Sigmoid colon (tissue), 7 donors: ENCODE results near the gene SWT1. TPM values are rescaled to one million over a fixed set of nuclear protein-coding genes. Genes with fewer than 3 reads are reported as not detected.

Experiments
- DNase-seq: peaks from one replicate; pipeline ENCODE4 v3.0.0-alpha.2; 2019
- H3K27ac ChIP-seq, 4 donors: fragments of 200-600 bp; sonication (generic); one replicate each; pipeline ENCODE4 v1.5.1; 2016 to 2019; ENCODE audit warnings: mild to moderate bottlenecking in 1 of 4
- H3K27me3 ChIP-seq, 3 donors: fragments of 200-600 bp; sonication (generic); one replicate each; pipeline ENCODE4 v1.5.1; 2019; ENCODE audit warnings: mild to moderate bottlenecking in 1 of 3
- H3K36me3 ChIP-seq, 4 donors: fragments of 200-600 bp; sonication (generic); one replicate each; pipeline ENCODE4 v1.5.1; 2016 to 2019
- H3K4me1 ChIP-seq, 4 donors: fragments of 200-600 bp; sonication (generic); one replicate each; pipeline ENCODE4 v1.5.1; 2017 to 2019
- H3K4me3 ChIP-seq, 4 donors: fragments of 200-600 bp; sonication (generic); one replicate each; pipeline ENCODE4 v1.5.1; 2017 to 2019; ENCODE audit warnings: mild to moderate bottlenecking in 2 of 4, moderate library complexity in 1 of 4
- H3K9me3 ChIP-seq, 4 donors: fragments of 200-600 bp in 3 of 4; sonication (generic) in 3 of 4; one replicate each; pipeline versions ENCODE4 v1.5.1 to v1.6.1; 2013 to 2019
- CTCF ChIP-seq, 4 experiments: fragments of 450-650 bp in 3 of 4; fragments of 200-600 bp in 1 of 4; IDR thresholded peaks; one replicate each; pipeline ENCODE4 v1.5.1; 2016 to 2019; ENCODE audit warnings: antibody characterized with exemption in 4 of 4, mild to moderate bottlenecking in 3 of 4, moderate library complexity in 2 of 4
- EP300 ChIP-seq, 4 donors: sonication (generic); formaldehyde crosslinking; IDR thresholded peaks; one replicate each; pipeline ENCODE4 v1.6.1; 2017; ENCODE audit warnings: antibody characterized with exemption in 4 of 4
- POLR2A ChIP-seq, 2 donors: fragments of 450-650 bp; IDR thresholded peaks; one replicate each; pipeline ENCODE4 v1.6.1; 2016; ENCODE audit warnings: antibody characterized with exemption in 2 of 2, mild to moderate bottlenecking in 2 of 2, moderate library complexity in 2 of 2
- POLR2AphosphoS5 ChIP-seq, 4 donors: sonication (generic); formaldehyde crosslinking; IDR thresholded peaks; one replicate each; pipeline ENCODE4 v1.6.1; 2017; ENCODE audit warnings: antibody characterized with exemption in 4 of 4
- WGBS, 2 donors: extraction: QIAGEN DNeasy Blood & Tissue Kit; methylation state at CpG; one replicate each; pipeline ENCODE4 v1.1.7; 2013; 5-methylcytosine and 5-hydroxymethylcytosine counted together
- intact Hi-C: fragments of 100-400 bp; cut with DNase I; formaldehyde crosslinking; loops from one replicate; pipeline ENCODE4 v1.15.1; 2023
- polyA plus RNA-seq, 3 donors: library from polyadenylated mRNA; stranded (reverse); fragments of 200-250 nt; gene quantifications; one replicate each; pipeline ENCODE4 v1.2.3, GENCODE V29; 2013
- total RNA-seq, 4 donors: library from RNA; depleted of rRNA; stranded (reverse); fragments of >200 nt; gene quantifications; one replicate each; pipeline ENCODE4 v1.1.0, GENCODE V29; 2016
- donor health status: healthy with polysubstance abuse.
- donor health status: Bipolar disorder and iron deficiency.
- donor health status: healthy.

Gene SWT1
- total and polyA plus RNA-seq, 7 donors, result 2.2 to 12.7 (median 6.8) TPM

- H3K9me3 ChIP-seq, result peaks cover 0 to 1% (median 0%) of the 10 kb centered on the region in 4 donors
- no peak overlapping the region for H3K27ac ChIP-seq
- H3K4me3 ChIP-seq, result no peak overlapping the region
- no peaks in the 10 kb centered on the region for H3K27me3 ChIP-seq
- intact Hi-C loops, result no loop called here
- 92 to 94% methylated on average over 4 of the region's 4 CpGs for WGBS, 2 donors
- no peak for TF ChIP-seq EP300 (IDR thresholded peaks at IDR 0.05)
- TF ChIP-seq POLR2AphosphoS5 (IDR thresholded peaks at IDR 0.05), result no peak
- TF ChIP-seq CTCF (IDR thresholded peaks at IDR 0.05), result no peak
- TF ChIP-seq POLR2A (IDR thresholded peaks at IDR 0.05), result no peak
- H3K36me3 ChIP-seq, result no peaks in the 10 kb centered on the region
- DNase-seq, result no peak
- H3K4me1 ChIP-seq, result no peaks in the 10 kb centered on the region
Measured at GRCh38 chr1:185265314-185265713, 108.3 kb downstream of the SWT1 start.

GRCh38 chr1:185267301-185267700 is 110.3 kb downstream of the SWT1 start:
- Histone ChIP-seq H3K36me3 (no peaks in the 10 kb centered on the region), H3K27me3 (no peaks in the 10 kb centered on the region), H3K4me1 (no peaks in the 10 kb centered on the region), H3K27ac (no peak overlapping the region), H3K4me3 (no peak overlapping the region), H3K9me3 (no peaks in the 10 kb centered on the region)
- DNase-seq, result no peak
- no peak for TF ChIP-seq POLR2AphosphoS5 (IDR thresholded peaks at IDR 0.05)
- TF ChIP-seq CTCF (IDR thresholded peaks at IDR 0.05), result no peak
- no peak for TF ChIP-seq EP300 (IDR thresholded peaks at IDR 0.05)
- TF ChIP-seq POLR2A (IDR thresholded peaks at IDR 0.05), result no peak
- WGBS, 2 donors, result 56 to 64% methylated on average over 3 of the region's 3 CpGs
- intact Hi-C loops, result no loop called here

GRCh38 chr1:185267701-185268100 is 110.7 kb downstream of the SWT1 start:
- Histone ChIP-seq H3K27ac (no peak overlapping the region), H3K4me3 (no peak overlapping the region), H3K9me3 (no peaks in the 10 kb centered on the region), H3K36me3 (no peaks in the 10 kb centered on the region), H3K4me1 (no peaks in the 10 kb centered on the region), H3K27me3 (no peaks in the 10 kb centered on the region)
- intact Hi-C loops, result no loop called here
- TF ChIP-seq EP300 (IDR thresholded peaks at IDR 0.05) (no peak), POLR2AphosphoS5 (IDR thresholded peaks at IDR 0.05) (no peak), CTCF (IDR thresholded peaks at IDR 0.05) (no peak), POLR2A (IDR thresholded peaks at IDR 0.05) (no peak)
- DNase-seq, result no peak

- 83 to 84% methylated on average over 2 of the region's 2 CpGs for WGBS, 2 donors
- DNase-seq, result no peak
- no peaks in the 10 kb centered on the region for H3K27me3 ChIP-seq
- H3K9me3 ChIP-seq, result no peaks in the 10 kb centered on the region
- no peaks in the 10 kb centered on the region for H3K4me1 ChIP-seq
- no peak overlapping the region for H3K27ac ChIP-seq
- intact Hi-C loops, result no loop called here
- no peak for TF ChIP-seq CTCF (IDR thresholded peaks at IDR 0.05)
- no peak for TF ChIP-seq POLR2AphosphoS5 (IDR thresholded peaks at IDR 0.05)
- TF ChIP-seq EP300 (IDR thresholded peaks at IDR 0.05), result no peak
- no peak for TF ChIP-seq POLR2A (IDR thresholded peaks at IDR 0.05)
- no peak overlapping the region for H3K4me3 ChIP-seq
- no peaks in the 10 kb centered on the region for H3K36me3 ChIP-seq
Measured at GRCh38 chr1:185268352-185268751, 111.4 kb downstream of the SWT1 start.

GRCh38 chr1:185271921-185272320 is 115.0 kb downstream of the SWT1 start:
- Histone ChIP-seq H3K9me3 (no peaks in the 10 kb centered on the region), H3K4me3 (no peak overlapping the region), H3K4me1 (no peaks in the 10 kb centered on the region), H3K27me3 (no peaks in the 10 kb centered on the region), H3K36me3 (no peaks in the 10 kb centered on the region), H3K27ac (no peak overlapping the region)
- WGBS, 2 donors, result 92 to 93% methylated on average over 4 of the region's 4 CpGs
- DNase-seq, result no peak
- TF ChIP-seq EP300 (IDR thresholded peaks at IDR 0.05) (no peak), POLR2A (IDR thresholded peaks at IDR 0.05) (no peak), CTCF (IDR thresholded peaks at IDR 0.05) (no peak), POLR2AphosphoS5 (IDR thresholded peaks at IDR 0.05) (no peak)
- intact Hi-C loops, result no loop called here
